T47D (cell line): ENCODE data around the gene PIGL.
A peak's percentile ranks its signal among the peaks of the same experiment; 100 is the strongest.

Experiments
- DNase-seq, 2 experiments: peaks; one replicate each; pipeline versions ENCODE4 v3.0.0 to v3.0.0-alpha.2; 2011 to 2012; ENCODE audit warnings: low read depth in 1 of 2, low spot score in 1 of 2
- JUND ChIP-seq: IDR thresholded peaks from 2 replicates; pipeline ENCODE4 v1.6.1; 2012; ENCODE audit warnings: low read depth
- in situ Hi-C: cut with HindIII; loops from 2 replicates; pipeline ENCODE4 v1.10.0; 2016; ENCODE audit warnings: low sequenced_read_pairs, low pct_unique_long_range_greater_than_20kb

Gene PIGL

GRCh38 chr17:16313139-16314090 is 96.4 kb downstream of the PIGL start:
- no peak for TF ChIP-seq JUND
- in situ Hi-C loops = no loop called here
- DNase-seq = no peak

DNA sequence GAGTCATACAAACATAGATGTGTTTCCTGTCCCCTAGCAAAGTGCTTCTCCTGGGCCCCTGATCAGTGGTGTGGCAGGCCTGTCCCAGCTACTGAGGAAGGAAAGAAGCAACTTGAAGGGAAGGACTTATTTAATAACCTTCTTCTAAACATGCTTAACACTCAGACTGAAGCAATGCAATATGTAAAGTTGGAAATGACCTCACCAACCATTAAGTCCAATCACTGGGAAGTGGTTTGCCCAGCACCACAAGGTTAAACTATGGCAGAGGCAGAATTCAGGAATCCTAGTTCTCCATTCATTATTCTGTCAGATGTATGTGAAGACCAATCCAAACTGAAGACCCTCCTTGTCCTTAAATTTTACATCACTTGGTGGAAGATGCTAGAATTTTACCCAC is 97.2 kb downstream of the PIGL start:
- no peak for TF ChIP-seq JUND
- in situ Hi-C loops = no loop called here
- DNase-seq = no peak

DNA sequence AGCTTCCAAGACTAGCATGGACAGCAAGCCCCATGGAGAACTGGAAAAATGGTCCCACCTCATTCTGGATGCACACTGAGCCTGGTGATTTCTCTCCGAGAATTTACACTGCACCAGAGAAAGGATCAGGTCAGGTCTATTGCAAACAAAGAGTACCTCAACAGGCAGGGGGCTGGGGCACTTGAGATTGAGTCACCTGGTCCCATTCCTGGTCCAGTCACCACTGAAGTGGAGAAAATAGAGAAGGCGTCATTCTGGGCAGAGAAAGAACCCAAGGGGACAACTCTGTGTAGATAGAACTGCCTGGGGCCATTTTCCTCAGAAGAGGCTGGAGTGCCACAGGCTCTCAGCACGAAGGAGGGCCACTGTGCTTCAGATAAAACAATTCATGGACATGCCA is 97.8 kb downstream of the PIGL start:
- no peak for TF ChIP-seq JUND
- no peak for DNase-seq
- in situ Hi-C loops = no loop called here

DNA sequence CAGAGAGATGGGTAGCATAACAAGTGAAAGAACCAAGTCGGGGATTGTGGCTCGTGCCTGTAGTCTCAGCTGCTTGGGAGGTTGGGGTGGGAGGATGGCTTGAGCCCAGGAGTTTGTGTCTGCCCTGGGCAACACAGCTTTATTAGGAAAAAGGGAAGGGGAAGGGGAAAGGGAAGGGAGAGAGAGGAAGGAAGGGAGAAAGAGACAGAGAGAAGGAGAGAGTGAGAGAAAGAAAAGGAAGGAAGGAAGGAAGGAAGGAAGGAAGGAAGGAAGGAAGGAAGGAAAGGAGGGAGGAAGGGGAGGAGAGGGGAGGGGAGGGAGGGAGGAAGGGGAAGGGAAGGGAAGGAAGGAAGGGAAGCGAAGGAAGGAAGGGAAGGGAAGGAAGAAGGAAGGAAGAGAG is 103.0 kb downstream of the PIGL start:
- no peak for DNase-seq
- in situ Hi-C loops = no loop called here
- no peak for TF ChIP-seq JUND

- in situ Hi-C loops = no loop called here
- DNase-seq = no peak
- TF ChIP-seq JUND = no peak
Measured at GRCh38 chr17:16322636-16323035, 105.6 kb downstream of the PIGL start.

DNA sequence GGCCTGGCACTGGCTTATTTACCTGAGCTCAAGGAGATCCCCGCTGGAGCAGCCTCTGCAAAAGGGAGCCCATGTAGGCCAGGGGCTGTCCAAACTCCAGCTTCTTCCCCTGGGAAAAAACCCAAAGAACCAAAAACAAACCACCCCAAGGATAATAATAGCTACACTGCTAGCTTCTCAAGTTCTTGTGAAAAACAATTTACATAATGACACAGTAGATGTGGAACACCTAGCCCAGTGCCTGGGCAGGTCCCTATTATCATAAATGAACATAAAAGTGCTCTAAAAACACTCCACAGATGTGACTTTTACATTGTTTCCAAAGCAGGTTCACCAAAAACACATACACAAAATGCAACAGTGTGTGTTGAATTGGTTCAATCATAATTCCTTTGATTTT is 109.0 kb downstream of the PIGL start:
- in situ Hi-C loops = no loop called here
- no peak for TF ChIP-seq JUND
- no peak for DNase-seq

DNA sequence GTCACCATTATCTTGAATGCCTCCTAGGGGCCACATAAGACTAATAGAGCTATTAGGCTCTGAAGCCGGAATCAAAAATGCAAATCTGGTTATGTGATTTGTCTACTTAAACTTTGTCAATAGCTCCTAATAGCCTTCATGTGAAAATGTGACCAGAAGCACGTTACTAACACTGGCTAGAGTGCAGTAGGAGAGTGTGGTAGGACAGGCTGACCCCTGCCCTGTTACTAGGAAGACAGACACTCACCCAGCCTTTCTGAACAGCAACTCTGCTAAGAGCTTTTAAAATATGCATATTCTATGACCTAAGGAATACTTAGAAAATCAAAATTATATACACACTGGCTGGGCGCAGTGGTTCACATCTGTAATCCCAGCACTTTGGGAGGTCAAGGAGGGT is 110.0 kb downstream of the PIGL start:
- no peak for DNase-seq
- in situ Hi-C loops = no loop called here
- TF ChIP-seq JUND = no peak

DNA sequence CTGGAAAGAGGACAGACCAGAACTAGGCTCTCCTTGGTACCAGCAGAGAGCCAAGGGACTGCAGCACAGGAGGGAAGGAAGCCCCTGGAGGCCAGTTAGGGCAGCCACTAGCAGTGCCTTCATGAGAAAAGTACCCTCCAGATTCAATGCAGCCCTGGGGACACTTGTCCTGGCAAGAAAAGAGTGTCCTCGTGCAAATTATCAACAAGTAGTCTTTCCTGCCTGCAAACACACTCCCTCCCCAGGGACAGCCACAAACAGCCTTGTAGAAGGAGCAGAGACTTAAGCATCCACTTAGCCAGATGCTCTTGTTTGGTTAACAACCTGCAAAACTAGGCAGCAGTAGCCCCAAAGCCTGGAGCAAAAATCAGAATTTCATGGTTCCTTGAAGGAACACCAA is 112.0 kb downstream of the PIGL start:
- no peak for DNase-seq

DNA sequence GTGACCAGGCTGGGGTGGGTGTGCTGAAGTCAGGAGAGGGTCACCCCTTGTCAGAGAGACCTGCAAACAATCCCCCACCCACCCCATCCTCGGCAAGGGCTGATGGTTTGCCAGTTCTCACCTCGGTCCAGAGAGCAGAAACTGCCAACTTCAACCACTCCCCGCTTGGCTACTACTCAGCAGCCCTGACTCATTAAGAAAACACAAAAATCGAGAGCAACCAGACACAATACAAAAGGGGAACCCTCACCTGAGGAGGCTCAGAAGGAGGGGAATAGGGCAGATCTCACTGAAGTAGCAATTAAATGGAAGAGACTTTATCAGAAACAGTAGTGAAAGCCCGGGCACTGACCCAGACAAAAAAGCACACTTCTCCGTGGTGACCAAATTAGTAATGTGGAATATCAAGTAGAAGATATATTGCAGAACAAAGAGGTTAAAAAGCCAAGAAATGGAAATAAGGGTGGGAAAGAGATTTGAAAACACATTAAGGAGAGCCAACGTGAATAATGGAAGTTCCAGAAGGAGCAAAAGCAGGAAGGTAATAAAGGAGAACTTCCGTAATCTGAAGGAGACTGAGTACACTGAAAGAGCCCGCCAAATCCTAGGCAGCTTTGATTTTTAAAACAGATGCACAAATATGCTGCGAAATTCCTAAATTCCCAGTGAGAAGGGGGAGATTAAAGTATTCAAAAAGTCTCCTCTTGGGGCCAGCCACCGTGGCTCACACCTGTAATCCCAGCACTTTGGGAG is 112.7 kb downstream of the PIGL start:
- no peak for DNase-seq
- in situ Hi-C loops = no loop called here
- no peak for TF ChIP-seq JUND

More for the DNA sequence above, 112.0 kb downstream of the PIGL start:
- in situ Hi-C loops = no loop called here
- no peak for TF ChIP-seq JUND

GRCh38 chr17:16338391-16338790 is 121.4 kb downstream of the PIGL start:
- TF ChIP-seq JUND = no peak
- in situ Hi-C loops = no loop called here
- DNase-seq = no peak

- no peak for DNase-seq
- in situ Hi-C loops = no loop called here
- no peak for TF ChIP-seq JUND
Measured at GRCh38 chr17:16339402-16339801, 122.4 kb downstream of the PIGL start.

GRCh38 chr17:16339959-16340358 is 122.9 kb downstream of the PIGL start:
- no peak for TF ChIP-seq JUND
- in situ Hi-C loops = no loop called here
- DNase-seq = peak in 1 of 2 experiments; percentile 13

GRCh38 chr17:16342979-16343378 is 126.0 kb downstream of the PIGL start:
- DNase-seq = no peak
- no peak for TF ChIP-seq JUND
- in situ Hi-C loops = no loop called here
